NCI-H1092 treated with DMSO at 0.1 percent for 48 hours (cell line): ENCODE results near the gene PECR.

Source experiments
- DNase-seq: peaks from one replicate; lab custom pipeline; 2025; lab: John Stamatoyannopoulos, UW

Gene PECR

GRCh38 chr2:216081487-216082116 lies at the start of gene PECR, which contains the start of gene TMEM169:
Gene PECR (minus strand): TSS chr2:216081809. CDS start chr2:216081741, 68 bp downstream.
Gene TMEM169 (plus strand): TSS chr2:216081919. CDS start chr2:216095964, 14,045 bp downstream.
- DNase-seq, result peak; percentile 68

GRCh38 chr2:216130346-216130971 lies 48.9 kb upstream of the PECR start:
- DNase-seq, result no peak

GRCh38 chr2:216126943-216127342 lies 45.3 kb upstream of the PECR start:
- no peak for DNase-seq

- DNase-seq, result no peak
Measured at GRCh38 chr2:216121255-216121654, 39.6 kb upstream of the PECR start.

GRCh38 chr2:216119986-216120385 lies 38.4 kb upstream of the PECR start:
- no peak for DNase-seq

GRCh38 chr2:216119146-216119545 lies 37.5 kb upstream of the PECR start:
- DNase-seq, result no peak

- DNase-seq, result no peak
Measured at GRCh38 chr2:216118474-216118873, 36.9 kb upstream of the PECR start.

GRCh38 chr2:216117561-216118340 lies 36.1 kb upstream of the PECR start:
- no peak for DNase-seq

GRCh38 chr2:216116418-216116817 lies 34.8 kb upstream of the PECR start:
- no peak for DNase-seq

- DNase-seq, result peak; percentile 98
Measured at GRCh38 chr2:216114714-216115531, 33.3 kb upstream of the PECR start.

GRCh38 chr2:216114382-216114713 lies 32.7 kb upstream of the PECR start:
- DNase-seq, result no peak

- DNase-seq, result no peak
Measured at GRCh38 chr2:216113572-216113971, 32.0 kb upstream of the PECR start.

- DNase-seq, result no peak
Measured at GRCh38 chr2:216112926-216113325, 31.3 kb upstream of the PECR start.

- no peak for DNase-seq
Measured at GRCh38 chr2:216111122-216111521, 29.5 kb upstream of the PECR start.

- DNase-seq, result no peak
Measured at GRCh38 chr2:216110620-216111019, 29.0 kb upstream of the PECR start.

GRCh38 chr2:216109962-216110614 lies 28.5 kb upstream of the PECR start:
- no peak for DNase-seq

- peak; percentile 93 for DNase-seq
Measured at GRCh38 chr2:216108967-216109921, 27.6 kb upstream of the PECR start, which contains the start of gene XRCC5. Gene XRCC5 (plus strand): TSS chr2:216109348. CDS start chr2:216109437, 89 bp downstream.

- no peak for DNase-seq
Measured at GRCh38 chr2:216108310-216108966, 26.8 kb upstream of the PECR start.

- DNase-seq, result no peak
Measured at GRCh38 chr2:216107760-216108159, 26.2 kb upstream of the PECR start.

- no peak for DNase-seq
Measured at GRCh38 chr2:216107320-216107719, 25.7 kb upstream of the PECR start.
